HG02870 (cell line): Measurements from ENCODE around the gene LRRC4B.
"Not testable (repeated sequence)": the region's sequence is repeated elsewhere in the genome, so short reads cannot be mapped to it uniquely, and the experiment has no call there.

ENCODE experiments used
- ATAC-seq: cut with Tn5 transposase; IDR thresholded peaks from one replicate; pipeline ENCODE4 v1.9.1; 2021; ENCODE audit warnings: mild to moderate bottlenecking, moderate library complexity; ENCODE audit not compliant: unreplicated experiment

LRRC4B gene

DNA sequence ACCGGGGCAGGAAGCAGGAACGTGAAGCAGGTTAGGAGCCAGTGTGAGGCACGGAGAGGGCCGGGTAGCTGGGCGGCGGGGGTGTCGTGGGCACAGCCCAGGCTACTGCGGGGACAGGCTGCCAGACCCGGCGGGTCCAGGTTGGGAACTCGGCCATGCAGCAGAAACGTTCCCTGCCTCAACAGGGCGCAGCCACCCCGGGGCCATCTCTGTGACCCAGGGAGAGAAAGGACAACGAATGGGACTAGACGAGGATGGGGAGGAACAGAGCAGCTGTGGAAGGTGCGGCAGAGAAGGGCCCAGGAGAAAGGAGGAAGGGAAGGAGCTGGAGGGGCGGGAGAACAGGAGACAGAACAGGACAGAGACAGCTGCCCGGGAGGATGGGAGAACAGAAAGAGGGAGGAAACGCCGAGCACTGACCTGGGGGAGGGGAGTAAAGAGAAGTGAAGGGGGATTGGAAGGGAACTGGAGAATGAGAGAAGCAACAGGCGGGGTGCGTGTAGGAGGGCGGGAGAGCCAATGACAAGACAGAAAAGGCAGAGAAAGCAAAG, 78.7 kb downstream of the LRRC4B start:
- ATAC-seq = no peak

DNA sequence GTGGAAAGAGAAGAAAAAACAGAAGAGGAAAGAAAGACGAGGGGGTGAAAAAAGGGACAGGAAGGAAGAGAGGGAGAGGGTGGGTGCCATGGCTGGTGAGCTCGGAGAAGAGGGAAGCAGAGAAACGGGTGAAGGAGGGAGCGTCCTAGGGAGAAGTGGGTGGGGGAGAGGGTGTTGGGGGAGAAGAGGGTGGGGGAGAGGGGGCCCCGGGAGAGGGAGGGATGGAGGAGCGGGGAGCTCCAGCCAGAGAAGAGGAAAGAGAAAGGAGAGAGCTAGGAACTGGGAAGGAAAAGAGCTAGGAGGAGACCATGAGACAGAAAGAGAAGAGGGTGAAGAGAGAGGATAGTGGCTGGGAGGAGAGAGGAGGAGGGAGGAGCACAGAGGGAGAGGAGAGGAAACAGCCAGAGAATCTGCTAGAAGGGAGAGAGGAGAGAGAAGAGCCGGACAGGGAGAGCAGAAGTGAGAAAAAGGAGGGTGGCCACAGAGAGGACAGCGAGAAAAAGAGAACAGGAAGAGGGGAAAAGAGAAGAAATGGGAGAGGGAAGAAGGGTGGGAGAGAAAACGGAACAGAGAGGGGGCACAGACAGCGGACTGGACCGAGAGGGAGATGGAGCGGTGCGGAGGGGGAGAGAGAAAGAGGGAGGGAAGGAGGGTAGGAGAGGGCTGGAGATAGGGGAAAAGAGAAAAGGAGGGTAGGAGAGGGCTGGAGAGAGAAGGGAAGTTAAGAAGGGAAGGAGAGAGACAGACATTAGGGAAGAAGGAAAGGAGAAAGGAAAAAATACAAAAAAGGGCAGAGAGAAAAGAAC, 79.6 kb downstream of the LRRC4B start:
- no peak for ATAC-seq

GRCh38 chr19:50486823-50487515, 81.3 kb downstream of the LRRC4B start:
- ATAC-seq = no peak

DNA sequence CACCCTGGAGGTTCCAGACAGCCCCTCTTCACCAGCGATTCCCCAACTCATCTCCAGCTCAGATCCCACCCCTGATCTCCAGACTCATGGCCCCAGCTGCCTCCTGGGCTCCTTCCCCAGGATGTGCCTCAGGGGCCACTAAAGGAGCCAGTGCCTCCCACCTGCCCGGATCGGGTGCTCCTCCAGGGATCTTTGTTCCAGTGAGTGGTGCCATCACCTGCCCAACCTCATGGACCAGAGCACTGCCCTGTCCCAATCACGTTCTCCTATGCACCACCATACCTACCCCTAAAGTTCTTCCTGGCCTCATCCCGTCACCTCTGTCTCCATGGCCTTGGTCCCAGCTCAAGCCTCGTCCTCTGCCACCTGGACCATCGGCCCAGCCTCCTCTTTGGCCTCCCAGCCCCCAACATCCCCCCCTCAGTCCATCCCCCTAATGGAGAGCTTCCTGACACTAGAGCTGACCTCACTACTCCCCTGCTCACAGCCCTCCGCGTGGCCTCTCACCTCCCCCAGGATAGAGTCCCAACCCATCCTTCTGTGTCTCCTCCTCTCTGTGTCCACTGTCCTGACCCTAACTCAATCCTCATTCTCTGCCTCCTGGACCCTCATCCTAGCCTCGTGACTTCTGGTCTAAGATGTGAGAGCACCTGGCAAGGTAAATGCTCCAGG, 82.8 kb downstream of the LRRC4B start:
- ATAC-seq = no peak

GRCh38 chr19:50482916-50483315, 85.3 kb downstream of the LRRC4B start:
- no peak for ATAC-seq

DNA sequence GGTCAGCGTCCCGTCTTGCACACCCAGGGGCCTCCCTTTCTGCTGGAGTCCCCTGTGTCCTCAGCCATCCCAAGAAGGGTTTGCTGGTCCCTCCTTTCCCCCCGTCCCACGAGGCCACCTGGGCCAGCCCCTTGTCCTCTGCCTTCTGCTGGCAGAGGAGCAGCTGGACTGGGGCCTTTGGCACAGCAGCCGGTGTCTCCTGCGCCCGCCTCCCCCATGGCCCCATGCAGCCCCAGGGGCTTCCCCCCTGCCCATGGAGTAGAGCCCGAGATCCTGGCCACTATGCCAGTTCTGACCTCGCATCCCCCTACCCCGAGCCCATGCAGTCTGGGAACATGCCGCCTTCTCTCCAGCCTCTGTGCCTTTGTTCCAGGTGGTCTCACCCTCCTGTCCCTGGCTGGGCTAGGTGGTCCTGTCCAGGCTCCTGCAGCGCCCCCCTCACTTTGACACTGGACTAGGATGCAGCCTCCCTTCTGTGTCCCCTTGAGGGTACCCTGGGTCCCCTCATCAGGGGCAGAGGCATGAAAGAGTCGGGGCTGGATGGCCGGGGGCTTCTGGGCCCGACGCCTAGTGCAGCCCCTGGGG, 85.9 kb downstream of the LRRC4B start:
- ATAC-seq = no peak

DNA sequence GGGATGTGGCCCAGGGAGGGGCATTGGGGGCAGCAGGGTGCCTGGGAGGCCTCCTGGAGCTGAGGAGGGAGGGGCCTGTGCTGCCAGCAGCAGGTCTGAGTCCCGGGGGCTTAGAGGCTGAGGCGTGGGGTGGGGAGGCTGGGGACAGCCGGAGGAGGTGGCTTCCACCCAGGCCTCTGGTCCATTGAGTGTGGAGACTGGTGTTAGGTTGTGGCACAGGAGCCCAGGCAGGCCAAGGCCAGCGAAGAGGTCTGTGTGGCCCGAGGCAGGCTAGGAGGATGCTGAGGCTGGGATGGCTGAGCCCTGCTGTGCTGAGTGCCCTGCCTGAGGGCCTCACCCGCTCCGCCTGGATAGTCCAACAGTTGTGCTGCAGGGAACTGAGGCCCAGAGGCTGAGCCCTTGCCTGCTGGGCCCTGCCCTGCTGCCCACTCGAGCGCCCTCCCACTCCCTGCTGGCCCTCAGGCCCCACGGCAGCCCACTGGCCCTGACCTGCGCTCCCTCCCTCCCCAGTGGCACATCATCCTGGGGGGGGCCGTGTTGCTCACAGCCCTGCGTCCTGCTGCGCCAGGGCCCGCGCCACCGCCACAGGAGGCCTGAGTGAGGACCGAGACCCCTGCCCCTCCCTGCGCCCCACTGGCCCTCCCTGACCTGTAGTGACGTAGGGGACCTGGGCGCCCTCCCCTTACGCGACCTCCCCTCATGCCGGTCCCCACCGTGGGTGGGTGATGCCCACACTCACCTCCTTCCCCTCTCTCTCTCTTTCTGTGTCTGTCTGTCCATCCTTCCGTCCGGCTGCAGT, 86.7 kb downstream of the LRRC4B start:
- ATAC-seq = no peak

GRCh38 chr19:50480281-50481111, 87.7 kb downstream of the LRRC4B start:
- ATAC-seq = no peak

- no peak for ATAC-seq
Measured at GRCh38 chr19:50479761-50480251, 88.4 kb downstream of the LRRC4B start.

- ATAC-seq = no peak
Measured at GRCh38 chr19:50478901-50479715, 89.1 kb downstream of the LRRC4B start.

- no peak for ATAC-seq
Measured at GRCh38 chr19:50477751-50478515, 90.3 kb downstream of the LRRC4B start.

GRCh38 chr19:50476907-50477238, 91.4 kb downstream of the LRRC4B start:
- ATAC-seq = no peak

- peak; percentile 82 for ATAC-seq
Measured at GRCh38 chr19:50476224-50476906, 91.9 kb downstream of the LRRC4B start, which contains the start of the genes EMC10 and GARIN5A. Gene EMC10 (plus strand): TSS chr19:50476507. CDS start chr19:50476545, 38 bp downstream. Gene GARIN5A (minus strand): TSS chr19:50476848. CDS start chr19:50476388, 460 bp downstream.

DNA sequence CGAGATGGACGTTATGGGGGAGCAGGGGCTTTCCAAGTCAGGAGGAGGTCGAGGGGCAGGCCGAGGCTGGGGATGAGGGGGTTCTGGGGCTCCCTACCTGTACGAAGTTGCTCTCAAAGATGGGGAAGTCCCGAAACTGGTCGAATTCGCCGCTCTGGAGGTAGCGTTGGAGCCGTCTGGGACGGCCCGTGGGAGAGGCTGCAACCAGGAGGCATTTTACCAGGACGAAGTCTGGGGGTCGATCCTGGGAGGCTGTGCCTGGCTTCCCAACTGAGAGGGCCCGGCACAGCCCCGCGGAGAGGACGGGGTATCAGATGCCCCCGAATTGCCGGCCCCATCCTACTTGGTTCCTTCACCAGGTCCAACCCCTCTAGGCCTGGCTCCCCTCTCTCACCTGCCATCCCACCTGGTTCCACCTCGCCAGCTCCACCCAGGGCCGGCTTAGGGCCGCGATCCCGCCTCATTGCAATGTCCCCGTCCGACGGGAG, 92.5 kb downstream of the LRRC4B start:
- no peak for ATAC-seq

DNA sequence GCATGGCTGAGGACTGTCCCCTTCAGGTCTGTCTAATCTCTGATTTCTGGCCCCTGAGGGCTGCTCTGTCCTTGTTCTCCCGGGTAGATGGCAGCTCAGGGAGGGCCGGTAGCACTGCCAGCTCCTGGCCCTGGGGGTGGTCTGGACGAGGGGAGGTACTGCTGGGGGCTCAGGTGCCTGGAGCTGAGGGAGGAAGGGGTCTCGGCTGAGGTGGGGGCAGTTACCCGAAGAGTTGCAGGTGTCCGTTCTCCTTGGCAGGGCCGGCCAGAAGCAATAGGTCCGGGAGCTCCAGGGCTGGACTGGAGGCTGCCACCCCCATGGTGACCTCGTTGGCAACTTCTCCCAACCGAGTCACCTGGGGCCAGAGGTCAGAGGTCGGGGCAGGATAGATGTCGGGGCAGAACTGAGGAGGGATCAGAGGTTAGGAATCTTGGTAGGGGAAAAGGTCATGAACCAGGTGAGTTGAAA, 93.1 kb downstream of the LRRC4B start:
- no peak for ATAC-seq

DNA sequence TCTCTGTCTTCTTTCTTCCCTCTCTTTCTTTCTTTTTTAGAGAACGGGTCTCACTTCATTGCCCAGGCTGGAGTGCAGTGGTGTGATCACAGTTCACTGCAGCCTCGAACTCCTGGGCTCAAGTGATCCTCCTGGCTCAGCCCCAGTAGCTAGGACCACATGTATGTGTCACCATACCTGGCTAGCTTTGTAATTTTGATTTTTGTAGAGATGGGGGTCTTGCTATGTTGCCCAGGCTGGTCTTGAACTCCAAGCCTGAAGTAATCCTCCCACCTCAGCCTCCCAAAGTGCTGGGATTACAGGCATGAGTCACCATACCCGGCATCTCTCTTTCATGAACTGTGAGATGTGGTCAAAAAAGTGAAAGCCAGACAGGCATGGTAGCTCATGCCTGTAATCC, 94.9 kb downstream of the LRRC4B start:
- ATAC-seq = not testable (repeated sequence)

DNA sequence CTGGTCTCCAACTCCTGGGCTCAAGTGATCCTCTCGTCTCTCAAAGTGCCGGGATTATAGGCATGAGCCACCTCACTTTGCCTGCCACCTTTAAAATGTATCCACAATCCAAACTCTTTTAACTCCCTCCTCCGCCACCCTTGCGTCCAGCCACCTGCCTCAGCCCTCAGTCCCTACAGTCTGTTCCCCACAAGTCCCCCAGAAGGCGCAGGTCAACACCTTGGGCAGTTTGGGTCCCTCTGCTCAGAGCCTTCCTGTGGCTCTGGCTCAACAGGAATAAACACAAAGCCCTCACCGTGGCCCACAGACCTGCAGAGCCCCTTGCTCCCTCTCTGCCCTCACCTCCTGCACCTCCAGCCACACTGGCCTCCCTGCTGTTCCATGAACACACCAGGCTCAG, 99.4 kb downstream of the LRRC4B start:
- ATAC-seq = no peak
